CD4-positive, alpha-beta T cell (primary cell): ENCODE data around the gene CCL19. TPM values are rescaled to one million over a fixed set of nuclear protein-coding genes. Genes with fewer than 3 reads are reported as not detected.

Source experiments
- ATAC-seq: fragments of 200-7000 bp; cut with Tn5 transposase; one replicate; pipeline ENCODE4 v1.10.0; 2022; ENCODE audit warnings: mild to moderate bottlenecking; ENCODE audit not compliant: poor library complexity
- CTCF ChIA-PET: fragments of 350-600 bp; sonication (Branson Sonifier 250); formaldehyde crosslinking; loops from one replicate; lab custom pipeline; 2021; ENCODE audit warnings: antibody characterized with exemption, inconsistent platforms; lab: Charles Lee
- POLR2A ChIA-PET: fragments of 350-600 bp; sonication (Branson Sonifier 250); formaldehyde crosslinking; loops from one replicate; lab custom pipeline; 2021; ENCODE audit warnings: antibody characterized with exemption, inconsistent platforms; lab: Charles Lee
- DNase-seq, 14 experiments: peaks; one replicate each; pipeline ENCODE4 v3.0.0-alpha.2; 2013 to 2020; ENCODE audit warnings: mixed read lengths in 2 of 14
- H3K27ac ChIP-seq, 2 donors: one replicate each; pipeline versions ENCODE4 v1.5.1 to v1.7.0; 2013; ENCODE audit warnings: low read length in 2 of 2, low read depth in 1 of 2, mild to moderate bottlenecking in 1 of 2
- H3K27me3 ChIP-seq, 2 experiments: 1 replicate in 1 of 2; 2 replicates in 1 of 2; pipeline versions ENCODE4 v1.6.1 to v1.7.0; 2013; ENCODE audit warnings: low read length in 2 of 2, control low read depth in 1 of 2, mild to moderate bottlenecking in 1 of 2, moderate library complexity in 1 of 2; ENCODE audit not compliant: insufficient read depth in 2 of 2, control insufficient read depth in 1 of 2
- H3K36me3 ChIP-seq: one replicate; pipeline ENCODE4 v1.6.1; 2013; ENCODE audit warnings: low read length, control low read depth; ENCODE audit not compliant: insufficient read depth
- H3K4me1 ChIP-seq: one replicate; pipeline ENCODE4 v1.6.1; 2013; ENCODE audit warnings: low read length, control low read depth; ENCODE audit not compliant: insufficient read depth
- H3K4me3 ChIP-seq: one replicate; pipeline ENCODE4 v1.5.1; 2013; ENCODE audit warnings: mild to moderate bottlenecking, low read length, moderate library complexity
- H3K9me3 ChIP-seq, 2 experiments: 1 replicate in 1 of 2; 2 replicates in 1 of 2; pipeline versions ENCODE4 v1.6.1 to v1.7.0; 2013; ENCODE audit warnings: low read length in 2 of 2, mild to moderate bottlenecking in 2 of 2, control low read depth in 1 of 2, moderate library complexity in 1 of 2; ENCODE audit not compliant: control insufficient read depth in 1 of 2, insufficient read depth in 1 of 2
- H3K27ac Mint-ChIP-seq: one replicate; pipeline ENCODE4 v1.8.0; 2020; ENCODE audit warnings: mixed read lengths
- H3K27me3 Mint-ChIP-seq: one replicate; pipeline ENCODE4 v1.8.0; 2021; ENCODE audit warnings: mixed read lengths
- H3K36me3 Mint-ChIP-seq: one replicate; pipeline ENCODE4 v1.8.0; 2021; ENCODE audit warnings: low read depth, mixed read lengths
- H3K4me1 Mint-ChIP-seq: one replicate; pipeline ENCODE4 v1.8.0; 2021; ENCODE audit warnings: low read depth, mixed read lengths
- H3K4me3 Mint-ChIP-seq: one replicate; pipeline ENCODE4 v1.8.0; 2020; ENCODE audit warnings: mild to moderate bottlenecking, mixed read lengths
- H3K9me3 Mint-ChIP-seq: one replicate; pipeline ENCODE4 v1.8.0; 2020; ENCODE audit warnings: mixed read lengths
- intact Hi-C, 2 experiments: fragments of 100-400 bp; cut with DNase I in 1 of 2; cut with micrococcal nuclease in 1 of 2; formaldehyde crosslinking; loops; one replicate each; pipeline versions ENCODE4 v1.15.1 to v1.9.0; 2023 to 2025; cut with DNase I, micrococcal nuclease
- total RNA-seq, 174 experiments: library from RNA in 2 of 174; stranded (reverse) in 2 of 174; gene quantifications; one replicate each; pipeline ENCODE4 v1.2.3 and lab custom pipeline; 2021 to 2026
- TF ChIP-seq, protein P1 (sequence below): fragments of 200-600 bp; IDR thresholded peaks from one replicate; pipeline ENCODE4 v1.8.0; 2022; ENCODE audit warnings: antibody characterized with exemption, mild to moderate bottlenecking

The CCL19 gene
- total RNA-seq, 2 experiments from 2014 or later, result not detected

DNA sequence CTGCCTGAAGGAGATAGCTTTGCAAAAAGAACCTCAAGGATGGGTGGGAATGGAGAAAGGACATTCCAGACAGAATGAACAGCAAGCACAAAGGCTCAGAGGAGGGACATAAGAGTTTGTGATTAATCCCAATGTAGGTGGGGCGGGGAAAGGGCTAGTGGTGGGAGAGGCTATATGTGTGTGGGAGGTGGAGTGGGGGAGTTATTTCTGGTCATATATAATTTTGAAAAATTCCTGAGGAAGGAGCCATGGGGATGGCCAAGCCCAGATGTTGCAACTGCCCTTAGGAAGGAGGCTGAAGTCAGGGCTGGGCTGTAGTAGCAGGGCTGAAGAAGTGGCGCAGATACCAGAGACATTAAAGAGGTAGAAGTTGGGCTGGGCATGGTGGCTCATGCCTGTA lies 15.2 kb downstream of the CCL19 start:
- ATAC-seq (no peak), DNase-seq (no peak)
- Mint-ChIP-seq H3K9me3 (no peaks in the 10 kb centered on the region), H3K4me3 (no peak overlapping the region), H3K27me3 (no peaks in the 10 kb centered on the region), H3K36me3 (peaks cover 5% of the 10 kb centered on the region), H3K4me1 (no peaks in the 10 kb centered on the region), H3K27ac (no peak overlapping the region)
- ChIA-PET CTCF (interaction anchor here (0.9 to 1.1 kb wide), 2 partner anchors 31 to 56 kb away, joined by 3 to 4 read pairs; partner anchors contain the start of gene DCTN3), POLR2A (no interaction called here)
- H3K27ac ChIP-seq, result no peak overlapping the region
- TF ChIP-seq, protein P1, sequence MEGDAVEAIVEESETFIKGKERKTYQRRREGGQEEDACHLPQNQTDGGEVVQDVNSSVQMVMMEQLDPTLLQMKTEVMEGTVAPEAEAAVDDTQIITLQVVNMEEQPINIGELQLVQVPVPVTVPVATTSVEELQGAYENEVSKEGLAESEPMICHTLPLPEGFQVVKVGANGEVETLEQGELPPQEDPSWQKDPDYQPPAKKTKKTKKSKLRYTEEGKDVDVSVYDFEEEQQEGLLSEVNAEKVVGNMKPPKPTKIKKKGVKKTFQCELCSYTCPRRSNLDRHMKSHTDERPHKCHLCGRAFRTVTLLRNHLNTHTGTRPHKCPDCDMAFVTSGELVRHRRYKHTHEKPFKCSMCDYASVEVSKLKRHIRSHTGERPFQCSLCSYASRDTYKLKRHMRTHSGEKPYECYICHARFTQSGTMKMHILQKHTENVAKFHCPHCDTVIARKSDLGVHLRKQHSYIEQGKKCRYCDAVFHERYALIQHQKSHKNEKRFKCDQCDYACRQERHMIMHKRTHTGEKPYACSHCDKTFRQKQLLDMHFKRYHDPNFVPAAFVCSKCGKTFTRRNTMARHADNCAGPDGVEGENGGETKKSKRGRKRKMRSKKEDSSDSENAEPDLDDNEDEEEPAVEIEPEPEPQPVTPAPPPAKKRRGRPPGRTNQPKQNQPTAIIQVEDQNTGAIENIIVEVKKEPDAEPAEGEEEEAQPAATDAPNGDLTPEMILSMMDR, result no peak
- H3K36me3 ChIP-seq, result no peaks in the 10 kb centered on the region
- intact Hi-C loops, result loop anchor here in 1 of 2 experiments (2.0 kb wide), 1 partner anchor 25 kb away; no protein-coding TSS in a partner anchor
- no peak overlapping the region for H3K4me3 ChIP-seq
- H3K4me1 ChIP-seq, result no peaks in the 10 kb centered on the region
- peaks cover 0 to 5% of the 10 kb centered on the region in 2 experiments for H3K9me3 ChIP-seq
- H3K27me3 ChIP-seq, result no peaks in the 10 kb centered on the region

DNA sequence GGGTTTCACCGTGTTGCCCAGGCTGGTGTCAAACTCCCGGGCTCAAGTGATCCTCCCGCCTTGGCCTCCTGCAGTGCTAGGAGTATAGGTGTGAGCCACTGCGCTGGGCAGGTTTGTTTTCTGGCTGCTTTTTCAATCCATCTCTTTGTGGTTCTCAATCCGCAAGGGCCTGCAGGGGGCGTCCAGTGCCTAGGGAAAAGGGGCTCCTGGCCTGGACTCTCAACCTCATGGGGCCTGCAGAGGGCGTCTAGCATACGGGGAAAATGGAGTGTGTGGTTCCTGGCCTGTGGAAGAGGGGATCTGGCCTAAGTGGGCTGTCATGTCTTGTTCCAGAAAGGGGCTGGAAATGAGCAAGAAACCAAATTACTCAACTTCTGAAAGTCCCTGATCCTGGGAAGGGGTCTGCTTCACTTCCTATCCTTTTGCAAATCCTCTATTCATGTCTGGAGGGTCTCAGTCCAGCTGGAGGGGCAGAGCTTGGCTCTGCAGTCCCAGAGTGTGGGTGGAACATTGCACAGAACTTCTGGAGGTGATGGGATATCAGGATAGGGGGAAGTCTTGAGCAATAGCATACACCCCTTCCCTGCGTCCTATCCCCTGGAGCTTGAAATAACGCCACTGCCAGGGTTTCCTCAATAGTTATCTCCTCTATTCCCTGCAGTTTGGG lies 15.9 kb downstream of the CCL19 start:
- ChIA-PET POLR2A (no interaction called here), CTCF (interaction anchor here (0.9 to 1.1 kb wide), 2 partner anchors 31 to 55 kb away, joined by 3 to 4 read pairs; partner anchors contain the start of gene DCTN3)
- Mint-ChIP-seq H3K9me3 (no peaks in the 10 kb centered on the region), H3K4me1 (no peaks in the 10 kb centered on the region), H3K27me3 (no peaks in the 10 kb centered on the region), H3K4me3 (no peak overlapping the region), H3K36me3 (peaks cover 4% of the 10 kb centered on the region), H3K27ac (no peak overlapping the region)
- DNase-seq, result peak in 12 of 14 experiments; percentile 14 to 75 (median 52)
- TF ChIP-seq, protein P1, result peak; percentile 53
- Histone ChIP-seq H3K9me3 (peaks cover 2 to 5% of the 10 kb centered on the region in 2 experiments), H3K4me1 (no peaks in the 10 kb centered on the region), H3K4me3 (no peak overlapping the region), H3K27me3 (no peaks in the 10 kb centered on the region), H3K27ac (no peak overlapping the region), H3K36me3 (no peaks in the 10 kb centered on the region)
- peak; percentile 62 for ATAC-seq
- intact Hi-C loops, result loop anchor here in 1 of 2 experiments (2.0 kb wide), 1 partner anchor 26 kb away; no protein-coding TSS in a partner anchor

DNA sequence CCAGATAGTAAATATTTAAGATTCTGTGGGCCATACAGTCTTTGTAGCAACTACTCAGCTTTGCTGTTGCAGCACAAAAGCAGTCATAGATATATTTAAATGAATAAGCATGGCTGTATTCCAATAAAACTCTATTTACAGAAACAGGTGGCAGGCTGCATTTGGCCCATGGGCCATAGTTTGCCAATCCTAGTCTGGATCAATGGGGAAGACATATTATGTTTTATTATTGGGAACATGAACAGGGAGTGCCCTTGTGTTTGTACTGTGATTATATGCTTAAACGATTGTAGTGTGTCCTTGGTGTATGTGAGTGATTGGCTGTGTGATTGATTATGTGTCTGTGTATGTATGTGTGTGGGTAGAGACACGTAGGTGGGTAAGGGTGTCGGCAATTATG lies 16.6 kb downstream of the CCL19 start:
- no peaks in the 10 kb centered on the region for H3K9me3 Mint-ChIP-seq
- H3K4me1 Mint-ChIP-seq, result no peaks in the 10 kb centered on the region
- Histone ChIP-seq H3K4me1 (no peaks in the 10 kb centered on the region), H3K9me3 (peaks cover 9% of the 10 kb centered on the region in 2 experiments), H3K27me3 (no peaks in the 10 kb centered on the region), H3K36me3 (no peaks in the 10 kb centered on the region), H3K27ac (no peak overlapping the region), H3K4me3 (no peak overlapping the region)
- peaks cover 8% of the 10 kb centered on the region for H3K36me3 Mint-ChIP-seq
- ATAC-seq, result no peak
- no peak for DNase-seq
- POLR2A ChIA-PET, result no interaction called here
- intact Hi-C loops, result loop anchor here in 1 of 2 experiments (2.0 kb wide), 1 partner anchor 26 kb away; no protein-coding TSS in a partner anchor
- CTCF ChIA-PET, result no interaction called here
- TF ChIP-seq, protein P1, result no peak
- no peak overlapping the region for H3K27ac Mint-ChIP-seq
- H3K27me3 Mint-ChIP-seq, result no peaks in the 10 kb centered on the region
- H3K4me3 Mint-ChIP-seq, result no peak overlapping the region
